ENCODE results near the gene ATP11C. TPM values are rescaled to one million over a fixed set of nuclear protein-coding genes. Genes with fewer than 3 reads are reported as not detected.
"Not testable (repeated sequence)": the region's sequence is repeated elsewhere in the genome, so short reads cannot be mapped to it uniquely, and the experiment has no call there.

The ATP11C gene
- total RNA-seq, 1 experiment from 2014 or later: 19.4 TPM

DNA sequence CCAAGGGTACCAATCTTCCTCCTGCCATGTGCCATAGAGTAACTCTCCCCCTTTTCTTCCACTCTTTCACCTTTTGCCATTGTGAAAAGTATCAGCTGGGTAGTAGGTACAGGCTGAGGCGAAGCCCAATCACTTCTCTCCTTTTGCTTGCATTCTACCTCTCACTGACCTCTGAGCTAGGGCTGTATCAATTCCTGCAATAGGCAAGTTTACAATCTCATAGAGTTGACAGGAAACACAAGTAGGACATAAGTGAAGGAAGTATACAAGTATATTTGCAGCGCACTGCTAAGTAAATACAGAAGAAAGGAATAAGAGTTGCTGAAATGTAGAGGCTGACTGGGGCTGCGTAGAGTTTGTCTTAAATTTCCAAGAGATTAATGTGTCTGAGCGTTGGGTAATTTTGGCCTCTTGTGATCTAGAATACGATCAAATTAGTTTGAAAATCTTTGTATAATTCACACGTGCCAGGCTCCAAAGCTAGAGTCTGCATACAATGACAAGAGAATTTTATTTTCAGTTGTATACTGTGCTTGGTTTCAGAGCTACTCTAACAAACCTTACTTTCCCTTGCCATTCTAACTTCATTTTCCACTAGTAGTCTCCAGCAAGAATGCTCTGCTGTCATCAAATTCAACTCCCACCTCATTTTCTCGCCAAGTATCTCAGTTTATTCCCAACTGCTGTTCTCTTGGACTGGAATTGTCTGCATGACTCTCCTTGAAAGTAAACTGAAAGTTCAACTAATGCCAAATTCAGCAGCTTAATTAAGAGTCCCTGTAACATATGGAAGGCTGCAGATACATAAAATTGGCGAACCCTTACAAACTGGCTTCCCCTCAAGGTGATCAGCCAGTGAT lies 90.3 kb downstream of the ATP11C start:
- Histone ChIP-seq H3K4me3 (replicated peaks in 1 of 2; ENCODE audit: low read depth in 1 of 2, low read length in 2 of 2) (no peak overlapping the region), H3K9me2 (ENCODE audit: insufficient read depth) (no peaks in the 10 kb centered on the region), H3K4me1 (ENCODE audit: control insufficient read depth in 1 of 2, insufficient read depth in 2 of 2, low read length in 2 of 2) (no peaks in the 10 kb centered on the region), H2AFZ (ENCODE audit: low read depth, low read length, poor library complexity, severe bottlenecking) (no peak overlapping the region), H3K36me3 (ENCODE audit: control insufficient read depth in 1 of 2, insufficient read depth in 2 of 2, low read length in 2 of 2) (no peaks in the 10 kb centered on the region), H3K9ac (ENCODE audit: low read length) (no peak overlapping the region), H3K4me2 (ENCODE audit: low read length) (no peak overlapping the region), H3K9me3 (ENCODE audit: control insufficient read depth in 1 of 2, insufficient read depth in 1 of 2, low read depth in 1 of 2, low read length in 2 of 2) (no peaks in the 10 kb centered on the region), H4K20me1 (ENCODE audit: insufficient read depth) (no peaks in the 10 kb centered on the region), H3K27ac (ENCODE audit: low read depth, low read length) (no peak overlapping the region), H3K79me2 (ENCODE audit: insufficient read depth, low read length) (no peaks in the 10 kb centered on the region), H3K27me3 (ENCODE audit: insufficient read depth, low read length) (no peaks in the 10 kb centered on the region)
- intact Hi-C loops (cut with micrococcal nuclease): no loop called here
- POLR2A ChIA-PET: no interaction called here
- RAD21 ChIA-PET (ENCODE audit: low non-redundant PET in 1 of 2, low total read pairs in 2 of 2, uncharacterized antibody in 2 of 2, unreplicated experiment in 2 of 2): no interaction called here
- TF ChIP-seq SRF (IDR thresholded peaks at IDR 0.05; ENCODE audit: low read depth) (no peak), ZNF274 (IDR thresholded peaks at IDR 0.05; ENCODE audit: low read depth, low read length) (no peak), EGR1 (IDR thresholded peaks at IDR 0.05; ENCODE audit: low read depth) (no peak), FOSL1 (IDR thresholded peaks at IDR 0.05; ENCODE audit: low read depth) (no peak), POLR2A (IDR thresholded peaks at IDR 0.05; ENCODE audit: borderline replicate concordance, extremely low read depth, insufficient read depth, insufficient read length) (no peak), EZH2 (IDR thresholded peaks at IDR 0.05) (no peak)
- TF ChIP-seq, protein P1, sequence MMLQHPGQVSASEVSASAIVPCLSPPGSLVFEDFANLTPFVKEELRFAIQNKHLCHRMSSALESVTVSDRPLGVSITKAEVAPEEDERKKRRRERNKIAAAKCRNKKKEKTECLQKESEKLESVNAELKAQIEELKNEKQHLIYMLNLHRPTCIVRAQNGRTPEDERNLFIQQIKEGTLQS (IDR thresholded peaks at IDR 0.05): no peak
- TF ChIP-seq, protein P2, sequence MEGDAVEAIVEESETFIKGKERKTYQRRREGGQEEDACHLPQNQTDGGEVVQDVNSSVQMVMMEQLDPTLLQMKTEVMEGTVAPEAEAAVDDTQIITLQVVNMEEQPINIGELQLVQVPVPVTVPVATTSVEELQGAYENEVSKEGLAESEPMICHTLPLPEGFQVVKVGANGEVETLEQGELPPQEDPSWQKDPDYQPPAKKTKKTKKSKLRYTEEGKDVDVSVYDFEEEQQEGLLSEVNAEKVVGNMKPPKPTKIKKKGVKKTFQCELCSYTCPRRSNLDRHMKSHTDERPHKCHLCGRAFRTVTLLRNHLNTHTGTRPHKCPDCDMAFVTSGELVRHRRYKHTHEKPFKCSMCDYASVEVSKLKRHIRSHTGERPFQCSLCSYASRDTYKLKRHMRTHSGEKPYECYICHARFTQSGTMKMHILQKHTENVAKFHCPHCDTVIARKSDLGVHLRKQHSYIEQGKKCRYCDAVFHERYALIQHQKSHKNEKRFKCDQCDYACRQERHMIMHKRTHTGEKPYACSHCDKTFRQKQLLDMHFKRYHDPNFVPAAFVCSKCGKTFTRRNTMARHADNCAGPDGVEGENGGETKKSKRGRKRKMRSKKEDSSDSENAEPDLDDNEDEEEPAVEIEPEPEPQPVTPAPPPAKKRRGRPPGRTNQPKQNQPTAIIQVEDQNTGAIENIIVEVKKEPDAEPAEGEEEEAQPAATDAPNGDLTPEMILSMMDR (IDR thresholded peaks at IDR 0.05 in 2 of 3, conservative IDR thresholded peaks at IDR 0.05 in 1 of 3; ENCODE audit: borderline replicate concordance in 1 of 3, insufficient read depth in 1 of 3, low read depth in 2 of 3, low read length in 2 of 3): no peak
- CTCF ChIA-PET: no interaction called here
- no TSS peak for BruUV-seq (replicated peaks)
- ATAC-seq (no peak), DNase-seq (ENCODE audit: low read depth, low spot score) (no peak)

DNA sequence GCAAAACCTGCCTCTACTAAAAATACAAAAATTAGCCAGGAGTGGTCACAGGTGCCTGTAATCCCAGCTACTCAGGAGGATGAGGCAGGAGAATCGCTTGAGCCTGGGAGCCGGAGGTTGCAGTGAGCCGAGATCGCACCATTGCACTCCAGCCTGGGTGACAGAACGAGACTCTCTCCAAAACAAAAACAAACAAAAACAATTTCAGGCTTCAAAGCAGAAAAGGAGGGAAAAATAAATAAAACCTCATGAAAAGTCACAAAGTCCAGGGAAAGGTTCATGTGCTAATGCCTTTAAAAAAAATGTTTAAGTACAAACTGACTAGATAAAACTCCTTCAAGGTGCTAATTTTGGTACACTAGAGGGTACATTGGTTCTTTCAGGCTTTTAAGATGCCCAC lies 96.5 kb downstream of the ATP11C start:
- RAD21 ChIA-PET (ENCODE audit: low non-redundant PET in 1 of 2, low total read pairs in 2 of 2, uncharacterized antibody in 2 of 2, unreplicated experiment in 2 of 2); H3K27ac ChIP-seq (ENCODE audit: low read depth, low read length); POLR2A ChIA-PET; H3K4me1 ChIP-seq (ENCODE audit: control insufficient read depth in 1 of 2, insufficient read depth in 2 of 2, low read length in 2 of 2); intact Hi-C loops (cut with micrococcal nuclease); H3K4me3 ChIP-seq (replicated peaks in 1 of 2; ENCODE audit: low read depth in 1 of 2, low read length in 2 of 2); H3K36me3 ChIP-seq (ENCODE audit: control insufficient read depth in 1 of 2, insufficient read depth in 2 of 2, low read length in 2 of 2); DNase-seq (ENCODE audit: low read depth, low spot score); H3K9ac ChIP-seq (ENCODE audit: low read length); ATAC-seq; BruUV-seq (replicated peaks); CTCF ChIA-PET; H2AFZ ChIP-seq (ENCODE audit: low read depth, low read length, poor library complexity, severe bottlenecking); H3K27me3 ChIP-seq (ENCODE audit: insufficient read depth, low read length); H3K79me2 ChIP-seq (ENCODE audit: insufficient read depth, low read length); H3K9me2 ChIP-seq (ENCODE audit: insufficient read depth); H4K20me1 ChIP-seq (ENCODE audit: insufficient read depth); H3K9me3 ChIP-seq (ENCODE audit: control insufficient read depth in 1 of 2, insufficient read depth in 1 of 2, low read depth in 1 of 2, low read length in 2 of 2); H3K4me2 ChIP-seq (ENCODE audit: low read length): not testable (repeated sequence)

All from HCT116 (cell line).